Memory B cell (primary cell): Measurements from ENCODE around the gene WDR31.
"Not testable (repeated sequence)": the region's sequence is repeated elsewhere in the genome, so short reads cannot be mapped to it uniquely, and the experiment has no call there.

Source experiments
- ATAC-seq: fragments of 150-1000 bp; cut with Tn5 transposase; 2 replicates; pipeline ENCODE4 v1.10.0; 2021; ENCODE audit warnings: low read depth, mild to moderate bottlenecking, moderate library complexity
- DNase-seq, 2 donors: peaks; one replicate each; pipeline ENCODE4 v3.0.0; 2022; ENCODE audit warnings: low spot score in 2 of 2
- H3K27ac Mint-ChIP-seq: one replicate; pipeline ENCODE4 v1.8.0; 2022; ENCODE audit warnings: mild to moderate bottlenecking, moderate library complexity, mixed read lengths
- H3K27me3 Mint-ChIP-seq: one replicate; pipeline ENCODE4 v1.8.0; 2022; ENCODE audit warnings: mixed read lengths
- H3K36me3 Mint-ChIP-seq: one replicate; pipeline ENCODE4 v1.8.0; 2022; ENCODE audit warnings: mild to moderate bottlenecking, mixed read lengths
- H3K4me1 Mint-ChIP-seq: one replicate; pipeline ENCODE4 v1.8.0; 2022; ENCODE audit warnings: mixed read lengths
- H3K4me3 Mint-ChIP-seq: one replicate; pipeline ENCODE4 v1.8.0; 2022; ENCODE audit warnings: mild to moderate bottlenecking, moderate library complexity, mixed read lengths
- H3K9me3 Mint-ChIP-seq: one replicate; pipeline ENCODE4 v1.8.0; 2022; ENCODE audit warnings: mixed read lengths

WDR31 gene

DNA sequence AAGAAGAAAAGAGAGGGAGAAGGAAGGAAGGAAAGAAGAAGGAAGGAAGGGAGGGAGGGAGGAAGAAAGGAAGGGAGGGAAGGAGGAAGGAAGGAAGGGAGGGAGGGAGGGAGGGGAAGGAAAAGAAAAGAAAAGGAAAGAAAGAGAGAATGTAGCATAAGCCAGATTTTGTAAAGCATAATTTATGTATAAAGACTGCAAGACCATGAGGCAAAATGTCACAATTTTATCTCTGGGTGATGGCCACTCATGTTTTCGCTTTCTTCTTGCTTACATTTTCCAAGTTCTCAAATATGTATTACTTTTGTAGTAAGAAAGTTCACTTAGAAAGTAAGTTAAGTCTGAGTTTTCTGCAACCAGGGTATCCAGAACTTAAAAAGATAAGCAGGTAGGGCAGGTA, 33.5 kb downstream of the WDR31 start:
- Mint-ChIP-seq H3K27me3 (peaks cover 12% of the 10 kb centered on the region), H3K4me3 (no peak overlapping the region)
- no peak for ATAC-seq

GRCh38 chr9:113302792-113303418, 37.2 kb downstream of the WDR31 start, which contains the start of gene RNF183:
TSS of gene RNF183 (minus strand) at chr9:113303376. CDS start at chr9:113298184, 5,192 bp downstream.
- Mint-ChIP-seq H3K36me3 (no peaks in the 10 kb centered on the region), H3K27ac (no peak within 1 kb of the TSS), H3K9me3 (no peaks in the 10 kb centered on the region), H3K4me1 (peaks cover 4% of the 10 kb centered on the region), H3K27me3 (peaks cover 16% of the 10 kb centered on the region), H3K4me3 (no peak within 1 kb of the TSS)
- DNase-seq (no peak), ATAC-seq (no peak)

More for the DNA sequence above, 33.5 kb downstream of the WDR31 start:
- H3K27ac Mint-ChIP-seq, result no peak overlapping the region
- H3K36me3 Mint-ChIP-seq, result no peaks in the 10 kb centered on the region
- no peaks in the 10 kb centered on the region for H3K9me3 Mint-ChIP-seq
- peaks cover 4% of the 10 kb centered on the region for H3K4me1 Mint-ChIP-seq
- no peak for DNase-seq

DNA sequence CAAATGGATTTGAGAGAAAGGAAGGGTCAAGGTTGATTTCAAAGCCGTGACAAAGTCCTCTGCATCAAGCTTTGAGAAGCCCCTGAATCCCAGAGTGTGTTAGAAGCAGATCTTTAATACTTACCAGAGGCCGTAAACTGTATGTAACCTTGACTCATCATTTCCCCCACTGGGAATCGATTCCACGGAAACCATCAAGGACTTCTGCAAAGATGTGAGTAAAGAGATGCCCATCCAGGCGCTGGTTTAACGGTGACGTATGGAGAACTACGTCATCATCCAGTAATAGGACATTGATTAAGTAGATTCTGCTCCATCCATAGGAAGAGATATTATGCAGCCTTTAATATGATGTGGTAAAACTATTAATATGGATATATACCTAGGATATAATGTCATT, 38.5 kb downstream of the WDR31 start:
- DNase-seq (no peak), ATAC-seq (no peak)
- Mint-ChIP-seq H3K4me3 (no peak overlapping the region), H3K9me3 (no peaks in the 10 kb centered on the region), H3K27ac (no peak overlapping the region), H3K27me3 (peaks cover 15% of the 10 kb centered on the region), H3K36me3 (no peaks in the 10 kb centered on the region), H3K4me1 (peaks cover 14% of the 10 kb centered on the region)

- Mint-ChIP-seq H3K27me3 (peaks cover 11% of the 10 kb centered on the region), H3K36me3 (no peaks in the 10 kb centered on the region), H3K4me3 (no peak overlapping the region), H3K4me1 (peaks cover 14% of the 10 kb centered on the region), H3K27ac (no peak overlapping the region), H3K9me3 (no peaks in the 10 kb centered on the region)
- DNase-seq, result no peak
- no peak for ATAC-seq
Measured at GRCh38 chr9:113299800-113300292, 40.2 kb downstream of the WDR31 start.

DNA sequence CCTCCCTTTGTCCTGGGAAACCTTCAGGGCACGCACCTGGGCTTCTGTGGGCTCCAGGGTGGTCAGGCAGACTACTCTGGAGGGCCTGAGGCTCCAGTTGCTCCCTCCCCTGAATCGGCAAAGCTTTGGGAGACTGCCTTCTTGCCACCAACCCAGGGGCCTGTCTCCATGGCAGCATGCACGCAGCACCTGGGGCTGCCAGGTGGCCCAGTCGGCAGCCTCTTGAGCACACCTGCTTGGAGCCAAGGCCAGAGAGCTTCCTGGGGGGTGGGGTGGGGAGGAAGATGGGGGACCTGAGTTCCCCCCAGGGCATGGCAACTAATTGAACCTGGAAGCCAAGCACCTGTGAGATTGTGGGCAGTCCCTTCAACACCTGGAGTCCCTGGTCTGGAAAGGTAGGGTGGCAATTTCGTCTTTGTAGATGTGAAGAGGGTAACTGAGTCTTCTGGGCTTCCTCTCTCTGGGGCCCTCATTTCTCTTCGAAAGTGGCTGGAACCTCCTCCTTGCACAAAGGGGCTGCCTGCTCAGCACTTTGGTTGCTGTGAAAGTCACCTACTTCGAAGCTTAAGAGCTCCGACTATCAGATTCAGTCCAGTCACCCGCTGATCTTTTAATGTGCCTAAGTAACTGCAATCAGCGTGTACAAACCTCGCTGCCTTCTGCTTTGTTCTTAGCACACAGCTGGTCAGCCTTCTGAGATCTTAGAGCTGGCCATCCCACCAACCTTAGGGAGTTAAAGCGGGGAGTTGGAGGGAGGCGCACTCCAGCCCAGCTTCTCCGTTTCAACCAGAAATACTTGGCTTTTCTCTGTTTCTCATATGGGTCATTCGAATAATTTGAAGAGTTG, 40.9 kb downstream of the WDR31 start:
- H3K27me3 Mint-ChIP-seq, result peaks cover 10% of the 10 kb centered on the region
- DNase-seq, result no peak
- H3K27ac Mint-ChIP-seq, result no peak overlapping the region
- no peaks in the 10 kb centered on the region for H3K9me3 Mint-ChIP-seq
- H3K4me1 Mint-ChIP-seq, result peaks cover 14% of the 10 kb centered on the region
- H3K36me3 Mint-ChIP-seq, result no peaks in the 10 kb centered on the region
- no peak for ATAC-seq
- no peak overlapping the region for H3K4me3 Mint-ChIP-seq

- Mint-ChIP-seq H3K9me3 (no peaks in the 10 kb centered on the region), H3K27ac (no peak overlapping the region), H3K4me3 (no peak overlapping the region), H3K4me1 (peaks cover 14% of the 10 kb centered on the region), H3K27me3 (peaks cover 9% of the 10 kb centered on the region), H3K36me3 (no peaks in the 10 kb centered on the region)
- DNase-seq (no peak), ATAC-seq (no peak)
Measured at GRCh38 chr9:113298311-113298710, 41.8 kb downstream of the WDR31 start.

- Mint-ChIP-seq H3K4me3 (peak overlapping the region; percentile 44), H3K27ac (peak overlapping the region; percentile 33), H3K27me3 (peaks cover 5% of the 10 kb centered on the region), H3K4me1 (peaks cover 10% of the 10 kb centered on the region), H3K36me3 (peaks cover 2% of the 10 kb centered on the region), H3K9me3 (no peaks in the 10 kb centered on the region)
- DNase-seq, result no peak
- peak; percentile 64 for ATAC-seq
Measured at GRCh38 chr9:113296796-113297558, 43.1 kb downstream of the WDR31 start.

GRCh38 chr9:113296247-113296646, 43.8 kb downstream of the WDR31 start:
- not testable (repeated sequence) for H3K4me3 Mint-ChIP-seq, H3K27me3 Mint-ChIP-seq, H3K36me3 Mint-ChIP-seq, ATAC-seq, DNase-seq, H3K27ac Mint-ChIP-seq, H3K9me3 Mint-ChIP-seq, H3K4me1 Mint-ChIP-seq

DNA sequence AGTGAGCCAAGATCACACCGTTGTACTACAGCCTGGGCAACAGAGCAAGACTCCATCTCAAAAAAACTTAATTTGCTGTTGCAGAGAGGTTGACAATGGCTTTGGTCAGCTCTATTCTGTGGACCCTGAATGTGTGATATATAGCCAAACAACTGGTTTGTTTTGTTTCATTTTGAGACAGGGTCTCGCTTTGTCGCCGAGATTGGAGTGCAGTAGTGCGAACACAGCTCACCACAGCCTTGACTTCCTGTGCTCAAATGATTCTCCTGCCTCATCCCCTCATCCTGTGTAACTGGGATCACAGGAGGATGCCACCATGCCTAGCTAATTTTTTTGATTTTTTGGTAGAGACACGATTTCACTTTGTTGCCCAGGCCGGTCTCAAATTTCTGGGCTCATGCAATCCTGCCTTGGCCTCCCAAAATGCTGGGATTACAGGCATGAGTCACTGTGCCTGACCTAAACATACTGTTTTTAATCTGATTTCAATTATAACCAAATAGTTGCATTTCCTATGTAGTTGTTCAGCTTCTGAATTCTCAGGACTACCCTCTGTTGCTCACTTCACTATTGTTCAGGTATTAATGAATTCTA, 46.7 kb downstream of the WDR31 start:
- Mint-ChIP-seq H3K27me3 (no peaks in the 10 kb centered on the region), H3K4me1 (peaks cover 10% of the 10 kb centered on the region), H3K27ac (no peak overlapping the region), H3K9me3 (no peaks in the 10 kb centered on the region), H3K36me3 (peaks cover 22% of the 10 kb centered on the region), H3K4me3 (no peak overlapping the region)
- ATAC-seq, result no peak
- DNase-seq, result no peak

DNA sequence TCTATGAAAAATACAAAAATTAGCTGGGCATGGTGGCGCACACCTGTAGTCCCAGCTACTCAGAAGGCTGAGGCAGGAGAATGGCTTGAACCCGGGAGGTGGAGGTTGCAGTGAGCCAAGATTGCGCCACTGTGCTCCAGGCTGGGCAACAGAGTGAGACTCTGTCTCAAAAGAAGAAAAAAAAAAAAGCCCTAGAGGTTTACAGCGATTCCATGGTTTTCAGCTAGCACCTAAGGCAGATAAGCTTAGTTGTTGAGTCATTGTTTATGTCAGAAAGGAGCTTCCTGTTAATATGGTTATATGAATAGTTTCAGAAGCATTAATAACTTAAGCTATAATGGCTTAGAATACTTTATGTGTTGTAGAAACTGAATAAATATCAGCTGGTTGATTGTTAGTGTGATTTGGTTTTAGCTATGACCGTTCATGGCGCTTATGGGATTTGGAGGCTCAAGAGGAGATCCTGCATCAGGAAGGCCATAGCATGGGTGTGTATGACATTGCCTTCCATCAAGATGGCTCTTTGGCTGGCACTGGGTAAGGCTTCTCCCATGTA, 49.9 kb downstream of the WDR31 start:
- peaks cover 30% of the 10 kb centered on the region for H3K36me3 Mint-ChIP-seq
- no peaks in the 10 kb centered on the region for H3K4me1 Mint-ChIP-seq
- no peak overlapping the region for H3K27ac Mint-ChIP-seq
- DNase-seq (no peak), ATAC-seq (no peak)
- H3K27me3 Mint-ChIP-seq, result no peaks in the 10 kb centered on the region
- H3K9me3 Mint-ChIP-seq, result no peaks in the 10 kb centered on the region
- H3K4me3 Mint-ChIP-seq, result no peak overlapping the region

DNA sequence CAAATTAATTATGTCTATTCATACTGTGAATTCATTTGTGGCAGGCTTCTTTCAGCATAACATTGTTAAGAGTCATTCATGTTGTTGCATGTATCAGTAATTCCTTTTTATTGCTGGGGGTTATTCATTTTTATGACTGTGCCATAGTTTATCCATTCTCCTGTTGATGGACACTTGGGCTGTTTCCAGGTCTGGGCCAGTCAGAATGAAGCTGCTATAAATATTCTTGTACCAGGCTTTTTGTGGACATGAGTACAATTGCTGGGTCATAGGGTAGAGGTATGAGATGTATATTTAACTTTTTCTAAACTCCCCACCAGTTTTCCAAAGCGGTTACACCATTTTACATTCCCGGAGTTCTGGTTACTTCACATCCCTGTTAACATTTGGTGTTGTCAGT, 51.0 kb downstream of the WDR31 start:
- H3K27ac Mint-ChIP-seq, result no peak overlapping the region
- H3K4me1 Mint-ChIP-seq, result no peaks in the 10 kb centered on the region
- ATAC-seq, result no peak
- DNase-seq, result no peak
- H3K27me3 Mint-ChIP-seq, result no peaks in the 10 kb centered on the region
- H3K4me3 Mint-ChIP-seq, result no peak overlapping the region
- H3K9me3 Mint-ChIP-seq, result no peaks in the 10 kb centered on the region
- H3K36me3 Mint-ChIP-seq, result peaks cover 36% of the 10 kb centered on the region

DNA sequence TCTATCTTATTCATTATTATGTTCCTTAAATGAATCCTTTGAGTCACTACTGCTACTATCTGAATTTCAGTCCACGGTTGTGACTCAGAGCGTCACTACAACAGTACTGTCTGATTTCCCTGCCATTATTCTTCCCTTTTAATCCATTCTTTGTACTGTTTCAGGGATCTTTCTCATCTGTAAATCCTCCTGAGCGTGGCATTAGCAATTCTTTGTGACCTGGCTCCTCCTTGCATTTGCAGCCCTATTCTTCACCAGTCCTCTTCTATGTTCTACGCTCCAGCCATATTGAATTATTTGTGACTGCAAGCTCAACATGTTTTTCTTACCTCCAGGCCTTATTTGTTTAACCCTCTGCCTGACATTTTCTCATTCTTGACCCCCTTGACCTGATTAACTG, 58.7 kb downstream of the WDR31 start:
- H3K36me3 Mint-ChIP-seq, result peaks cover 42% of the 10 kb centered on the region
- ATAC-seq (no peak), DNase-seq (no peak)
- H3K27ac Mint-ChIP-seq, result peak overlapping the region; percentile 22
- H3K9me3 Mint-ChIP-seq, result no peaks in the 10 kb centered on the region
- H3K4me1 Mint-ChIP-seq, result peaks cover 10% of the 10 kb centered on the region
- H3K27me3 Mint-ChIP-seq, result no peaks in the 10 kb centered on the region
- no peak overlapping the region for H3K4me3 Mint-ChIP-seq

DNA sequence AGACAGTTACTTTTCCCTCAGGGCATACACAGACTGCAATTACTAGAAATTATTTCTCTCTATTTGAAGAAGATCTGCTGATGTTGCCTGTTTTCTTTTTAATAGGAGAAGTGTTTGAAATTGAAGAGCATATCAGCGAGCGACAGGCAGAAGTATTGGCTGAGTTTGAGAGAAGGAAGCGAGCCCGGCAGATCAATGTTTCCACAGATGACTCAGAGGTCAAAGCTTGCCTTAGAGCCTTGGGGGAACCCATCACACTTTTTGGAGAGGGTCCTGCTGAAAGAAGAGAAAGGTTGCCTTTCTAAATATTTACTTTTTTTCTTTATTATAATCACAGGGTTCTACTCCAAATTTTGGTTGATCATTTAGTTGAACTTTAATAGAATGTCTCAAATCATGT, 61.2 kb downstream of the WDR31 start:
- Mint-ChIP-seq H3K4me3 (no peak overlapping the region), H3K4me1 (peaks cover 12% of the 10 kb centered on the region), H3K36me3 (peaks cover 33% of the 10 kb centered on the region), H3K27ac (peak overlapping the region; percentile 7), H3K9me3 (no peaks in the 10 kb centered on the region), H3K27me3 (no peaks in the 10 kb centered on the region)
- DNase-seq (no peak), ATAC-seq (no peak)
